GM19467 (cell line): ENCODE measurements around the gene GUCA1A.
"Not testable (repeated sequence)": the region's sequence is repeated elsewhere in the genome, so short reads cannot be mapped to it uniquely, and the experiment has no call there.

ENCODE experiments used
- ATAC-seq: cut with Tn5 transposase; IDR thresholded peaks from one replicate; pipeline ENCODE4 v1.9.1; 2021; ENCODE audit warnings: mild to moderate bottlenecking, moderate library complexity; ENCODE audit not compliant: unreplicated experiment

GUCA1A gene

DNA sequence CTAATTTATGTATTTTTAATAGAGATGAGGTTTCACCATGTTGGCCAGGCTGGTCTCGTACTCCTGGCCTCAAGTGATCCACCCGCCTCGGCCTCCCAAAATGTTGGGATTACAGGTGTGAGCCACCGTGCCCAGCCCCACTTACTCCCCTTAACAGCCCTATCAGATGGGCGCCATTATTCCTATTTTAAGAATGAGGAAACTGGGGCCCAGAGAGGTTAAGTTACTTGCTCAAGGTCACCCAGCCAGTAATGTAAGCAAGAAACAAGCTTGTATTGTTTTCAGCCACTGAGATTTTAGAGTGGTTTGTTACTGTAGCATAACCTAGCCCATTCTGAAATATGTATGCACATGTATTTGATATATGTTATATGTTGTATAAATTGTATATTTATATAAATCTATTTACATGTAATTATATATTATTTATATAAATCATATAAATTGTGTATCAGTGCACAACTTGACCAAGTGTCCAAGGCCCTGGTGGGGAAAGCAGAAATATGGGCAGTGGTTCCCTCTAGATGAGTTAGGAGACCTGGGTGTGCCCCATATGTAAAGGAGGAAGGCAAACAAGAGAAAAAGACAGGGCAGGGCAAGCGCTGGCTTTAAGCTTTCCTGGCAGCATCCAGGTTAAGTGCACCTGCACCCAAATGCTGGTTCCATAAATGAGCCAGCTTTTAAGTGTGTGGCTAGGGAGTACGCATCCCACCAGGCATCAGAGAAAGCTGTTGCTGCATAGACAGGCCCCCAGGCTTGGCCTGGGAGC is 1.2 kb upstream of the GUCA1A start:
- ATAC-seq: no peak

DNA sequence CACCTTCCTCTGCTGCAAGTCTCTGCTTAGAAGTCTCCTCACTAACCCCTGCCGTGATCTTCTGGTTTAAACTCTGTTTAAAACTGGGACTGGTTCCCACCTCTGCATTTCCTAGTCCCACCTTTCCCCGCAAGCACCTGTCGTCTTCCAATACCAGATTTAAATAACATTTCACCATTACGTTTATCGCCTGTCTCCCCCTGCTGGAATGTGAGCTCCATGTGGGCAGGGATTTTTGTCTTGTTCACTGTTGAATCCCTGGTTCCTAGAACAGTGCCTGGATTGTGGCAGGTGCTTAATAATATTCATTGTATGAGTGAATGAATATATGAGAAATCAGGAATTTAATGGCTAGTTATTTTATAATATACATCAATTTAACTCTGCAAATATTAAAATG is 2.7 kb downstream of the GUCA1A start:
- no peak for ATAC-seq

DNA sequence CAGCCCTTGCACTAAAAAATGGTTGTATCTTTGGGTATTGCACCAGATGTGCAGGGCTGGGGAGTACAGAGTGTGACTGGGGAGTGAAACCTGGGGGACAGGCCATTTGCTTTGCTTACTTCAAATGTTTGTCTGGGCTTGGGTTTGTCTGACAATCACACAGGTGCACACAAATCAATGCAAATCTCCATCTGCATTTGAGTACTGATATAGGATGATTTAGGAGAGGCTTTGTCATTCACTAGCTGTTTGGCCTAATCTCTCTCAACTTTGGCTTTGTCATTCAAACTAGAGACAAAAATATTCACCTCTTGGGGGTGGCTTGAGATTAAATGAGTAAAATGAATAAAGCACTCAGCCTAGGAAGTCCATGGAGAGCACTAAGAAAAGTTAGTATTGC is 3.8 kb downstream of the GUCA1A start:
- ATAC-seq: no peak

DNA sequence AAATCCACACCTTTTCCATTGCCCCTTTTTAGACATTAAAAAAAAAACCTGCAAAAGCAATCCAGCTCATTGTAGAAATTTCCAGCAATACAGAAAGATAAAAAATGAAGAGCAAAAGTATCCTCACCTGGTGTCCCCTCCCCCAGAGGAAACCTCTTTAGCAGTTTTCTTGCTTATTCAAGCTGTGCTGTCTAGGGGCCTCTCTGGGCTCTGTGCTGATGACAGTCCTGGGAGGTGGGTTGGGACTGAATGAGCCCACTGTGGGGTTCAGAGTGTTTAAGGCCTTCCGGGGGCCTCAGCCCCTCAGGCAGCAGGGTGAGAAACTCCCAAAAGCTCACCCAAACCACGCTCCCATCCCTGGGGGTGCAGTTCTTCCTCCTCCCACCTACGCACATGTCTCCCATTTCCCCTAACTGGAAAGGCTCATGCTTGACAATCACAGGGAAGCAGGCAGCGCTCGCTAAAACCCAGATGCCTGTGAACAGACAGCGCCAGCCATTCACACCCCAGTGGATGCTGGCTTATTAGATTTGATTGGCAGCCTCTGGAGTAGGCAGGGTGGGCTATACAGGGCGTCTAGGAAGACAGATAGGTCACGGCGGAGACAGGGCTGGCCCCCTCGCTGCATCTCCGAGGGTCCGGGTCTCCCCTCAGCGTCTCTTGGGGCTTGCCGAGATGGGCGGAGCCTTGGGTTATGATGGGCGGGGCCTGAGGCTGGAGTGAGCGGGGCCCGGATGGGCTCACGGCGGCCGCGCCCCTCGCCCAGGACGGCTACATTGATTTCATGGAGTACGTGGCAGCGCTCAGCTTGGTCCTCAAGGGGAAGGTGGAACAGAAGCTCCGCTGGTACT is 4.6 kb downstream of the GUCA1A start:
- ATAC-seq: no peak

DNA sequence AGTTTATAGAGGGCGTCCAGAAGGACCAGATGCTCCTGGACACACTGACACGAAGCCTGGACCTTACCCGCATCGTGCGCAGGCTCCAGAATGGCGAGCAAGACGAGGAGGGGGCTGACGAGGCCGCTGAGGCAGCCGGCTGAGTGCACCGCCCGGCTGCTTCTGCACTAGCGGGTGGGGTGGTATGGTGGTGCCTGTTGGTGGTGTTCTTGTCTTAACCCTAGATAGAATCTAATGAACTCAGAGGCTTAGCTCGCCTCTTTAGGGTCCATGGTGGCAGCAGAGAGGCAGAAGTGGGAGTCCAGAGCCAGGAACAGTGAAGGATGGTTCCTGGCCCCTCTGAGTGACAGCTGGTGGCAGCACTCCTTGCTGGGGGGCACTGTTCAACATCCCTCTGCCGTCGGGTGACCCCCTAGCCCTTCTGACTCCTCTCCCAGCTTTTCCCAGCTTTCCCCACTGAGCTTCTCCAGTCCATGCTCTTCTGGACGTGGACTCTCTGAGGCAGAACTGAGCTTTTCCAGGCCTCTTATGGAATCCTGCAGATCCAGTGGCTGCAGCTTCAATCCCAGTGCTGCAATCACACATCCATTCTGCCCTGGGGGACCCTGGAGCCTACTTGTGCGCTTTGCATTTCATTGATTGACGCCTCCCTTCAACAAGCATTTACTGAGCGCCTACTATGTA is 6.2 kb downstream of the GUCA1A start:
- ATAC-seq: no peak

DNA sequence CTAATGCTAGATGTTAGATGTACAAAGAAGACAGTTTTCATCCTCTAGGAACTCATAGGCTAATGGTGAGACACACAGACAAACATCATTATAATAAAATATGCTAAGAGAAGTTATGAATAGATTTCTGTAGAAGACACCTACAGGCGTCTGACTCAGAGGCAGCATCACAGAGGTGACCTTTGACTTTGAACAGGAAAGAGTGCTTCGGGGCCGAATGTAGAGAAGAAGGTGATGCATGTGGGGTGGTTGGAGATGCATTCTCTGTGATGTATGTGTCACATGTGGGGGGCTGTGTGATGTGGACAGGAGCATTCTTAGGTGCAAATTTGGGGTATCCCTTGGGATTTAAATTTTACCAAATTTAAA is 6.8 kb downstream of the GUCA1A start:
- no peak for ATAC-seq

DNA sequence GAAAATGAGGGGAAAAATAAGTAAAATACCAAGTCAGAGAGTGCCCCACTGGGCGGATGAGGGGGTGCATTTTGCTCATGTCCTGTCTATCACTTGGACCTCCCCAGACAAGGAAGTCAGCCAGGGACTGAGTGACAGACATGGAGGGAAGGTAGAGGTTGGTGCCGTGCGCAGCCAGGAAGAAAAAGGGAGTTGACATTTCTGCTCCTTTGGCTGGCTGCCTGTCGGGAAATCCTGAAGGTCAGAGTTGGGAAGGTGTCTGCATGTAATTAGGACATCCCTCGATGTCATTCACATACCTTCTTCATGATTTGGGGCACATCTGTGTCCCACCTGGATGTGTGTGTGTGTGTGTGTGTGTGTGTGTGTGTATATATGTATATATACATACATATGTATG is 8.9 kb downstream of the GUCA1A start:
- no peak for ATAC-seq

DNA sequence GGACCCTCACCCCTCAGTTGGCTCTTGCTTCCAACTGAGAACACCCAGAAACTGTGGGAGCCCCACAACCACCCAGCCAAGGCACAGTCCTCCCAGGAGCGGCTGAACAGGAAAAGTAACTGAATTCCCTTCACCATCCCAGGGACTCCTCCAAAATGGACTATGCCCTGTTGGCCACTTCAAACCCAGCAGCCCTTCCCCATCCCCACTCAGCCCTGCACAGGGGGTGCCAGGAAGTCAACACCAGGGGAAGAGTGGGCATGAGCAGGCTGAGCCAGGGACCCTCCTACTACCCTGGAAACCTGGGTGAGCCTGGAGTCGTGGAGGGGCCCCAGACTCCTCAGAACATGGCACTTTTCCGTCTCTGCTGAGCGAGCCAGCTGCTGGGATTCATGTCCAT is 11.3 kb downstream of the GUCA1A start:
- ATAC-seq: no peak

DNA sequence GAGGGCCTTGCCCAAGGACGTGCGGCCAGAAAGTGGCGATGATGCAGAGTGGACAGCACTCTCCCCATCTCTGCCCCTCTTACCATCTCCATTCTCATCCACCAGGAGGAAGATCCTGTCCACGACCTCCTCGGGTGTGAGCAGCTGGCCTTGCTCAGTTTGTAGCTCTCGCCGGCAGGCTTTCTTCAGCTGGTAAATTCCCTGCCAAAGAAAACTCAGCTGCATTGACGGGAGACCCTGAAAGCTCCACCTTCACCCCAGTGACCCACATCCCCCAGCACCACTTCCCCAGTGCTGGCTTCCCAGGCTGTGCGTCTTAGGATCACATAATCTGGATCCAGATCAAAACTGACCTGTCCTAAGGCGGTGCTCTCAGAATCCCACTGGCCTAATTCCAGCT is 12.4 kb downstream of the GUCA1A start:
- no peak for ATAC-seq

DNA sequence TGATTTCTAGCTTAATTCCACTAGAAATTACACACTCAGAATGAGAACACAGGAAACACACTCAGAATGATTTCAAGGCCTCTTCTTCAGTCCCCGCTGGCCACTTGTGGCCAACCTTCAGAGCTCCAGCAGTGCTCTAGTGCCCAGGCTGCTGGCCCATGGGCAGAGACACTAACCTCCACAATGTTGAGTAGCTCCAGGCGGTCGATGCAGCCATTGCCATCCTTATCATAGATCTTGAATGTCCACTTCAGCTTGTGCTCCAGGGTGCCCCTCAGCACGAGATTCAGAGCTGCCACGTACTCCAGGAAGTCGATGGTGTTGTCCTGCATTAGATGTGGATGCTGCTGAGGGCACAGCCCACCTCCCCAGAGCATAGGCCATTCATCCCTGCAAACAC is 15.2 kb downstream of the GUCA1A start:
- ATAC-seq: no peak

DNA sequence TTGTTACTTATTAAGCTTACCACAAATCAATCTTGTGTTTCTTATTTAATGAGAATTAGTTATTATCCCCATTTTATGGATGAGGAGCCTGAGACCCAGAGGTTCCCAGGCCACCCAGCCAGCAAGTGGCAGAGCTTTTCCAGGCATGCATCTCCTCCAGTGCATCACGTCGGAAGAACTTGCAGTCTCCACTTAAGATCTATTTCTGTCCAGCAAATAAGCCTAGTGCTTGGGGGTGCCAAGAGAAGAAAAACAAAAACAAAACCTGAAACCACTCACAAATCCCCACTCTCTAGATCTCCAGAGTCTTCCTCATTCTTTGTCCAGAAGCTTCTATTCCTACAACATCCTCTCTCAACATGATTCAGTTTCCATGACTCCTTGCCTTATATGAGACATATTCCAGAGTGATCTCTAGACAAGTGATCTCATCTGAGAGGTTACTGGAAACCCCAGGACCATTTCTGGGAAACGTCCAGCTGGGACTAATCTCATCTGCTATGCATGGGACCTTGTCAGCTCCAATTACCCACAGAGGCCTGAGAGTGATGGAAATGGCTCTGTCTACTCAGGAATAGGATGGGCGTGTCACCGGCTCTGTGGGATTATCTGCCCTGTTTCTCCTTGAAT is 17.5 kb downstream of the GUCA1A start:
- no peak for ATAC-seq

DNA sequence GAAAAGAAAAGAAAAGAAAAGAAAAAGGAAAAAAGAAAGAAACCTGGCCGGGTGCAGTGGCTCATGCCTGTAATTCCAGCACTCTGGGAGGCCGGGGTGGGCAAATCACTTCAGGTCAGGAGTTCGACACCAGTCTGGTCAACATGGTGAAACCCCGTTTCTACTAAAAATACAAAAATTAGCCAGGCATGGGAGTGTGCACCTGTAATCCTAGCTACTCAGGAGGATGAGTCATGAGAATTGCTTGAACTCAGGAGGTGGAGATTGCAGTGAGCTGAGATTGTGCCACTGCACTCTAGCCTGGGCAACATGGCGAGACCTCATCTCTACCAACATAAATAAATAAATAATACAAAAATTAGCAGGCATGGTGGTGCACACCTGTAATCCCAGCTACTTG is 19.2 kb downstream of the GUCA1A start:
- ATAC-seq: not testable (repeated sequence)

DNA sequence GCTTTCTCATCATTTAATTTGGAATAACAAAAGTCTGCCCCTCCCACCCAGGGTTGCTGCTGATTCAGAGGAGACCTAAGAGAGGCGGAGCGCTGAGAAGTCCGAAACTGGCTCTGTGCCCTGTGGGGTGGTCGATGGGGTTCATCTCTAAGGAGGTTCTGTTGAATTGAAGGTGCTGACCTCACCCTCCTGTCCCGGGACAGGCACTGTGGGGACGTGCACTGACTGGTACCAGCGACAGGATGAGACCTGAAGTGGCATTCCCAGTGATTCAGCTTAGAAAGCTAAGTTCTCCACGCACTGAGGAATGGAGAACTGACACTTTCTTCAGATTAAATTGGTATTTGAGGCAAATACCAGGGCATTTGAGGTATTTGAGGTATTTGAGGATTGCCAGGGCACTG is 20.3 kb downstream of the GUCA1A start:
- no peak for ATAC-seq

DNA sequence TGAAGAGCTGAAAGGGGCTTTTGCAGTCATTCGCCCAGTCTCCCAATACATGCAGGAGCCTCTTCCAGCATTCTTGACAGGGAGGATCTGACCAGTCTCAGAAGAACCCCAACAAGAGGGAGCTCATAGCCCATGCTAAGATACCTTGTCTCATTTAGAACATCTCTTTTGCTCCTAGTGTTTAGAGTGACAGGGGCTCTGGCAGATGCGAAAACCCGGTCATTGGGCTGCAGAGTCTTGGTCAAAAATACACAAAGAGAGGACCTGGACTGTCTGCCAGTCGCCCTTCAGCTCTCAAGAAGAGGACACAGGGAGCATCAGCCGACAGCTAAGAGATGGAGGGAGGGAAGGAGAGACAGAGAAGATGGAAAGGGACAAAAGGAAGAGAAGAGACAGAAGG is 20.9 kb downstream of the GUCA1A start:
- no peak for ATAC-seq

DNA sequence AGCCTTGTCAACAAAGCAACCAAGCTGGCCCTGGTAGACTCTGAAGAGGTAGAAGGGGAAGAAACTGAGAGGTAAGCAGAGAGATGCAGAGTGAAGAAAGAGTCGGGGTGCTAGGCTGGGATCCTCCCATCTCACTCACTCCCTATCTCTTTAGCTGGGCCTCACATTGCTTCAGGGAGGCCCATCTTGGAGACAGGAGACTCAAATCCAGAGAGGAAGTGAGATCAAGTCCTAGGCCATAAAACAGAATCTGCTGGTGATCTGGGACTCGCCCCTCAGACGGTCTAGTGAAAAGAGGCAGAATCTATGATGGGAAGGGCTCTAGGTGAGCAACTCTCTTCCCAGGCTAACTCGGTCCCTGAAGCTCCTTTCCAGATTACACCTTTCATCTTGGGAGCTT is 22.3 kb downstream of the GUCA1A start:
- ATAC-seq: no peak

DNA sequence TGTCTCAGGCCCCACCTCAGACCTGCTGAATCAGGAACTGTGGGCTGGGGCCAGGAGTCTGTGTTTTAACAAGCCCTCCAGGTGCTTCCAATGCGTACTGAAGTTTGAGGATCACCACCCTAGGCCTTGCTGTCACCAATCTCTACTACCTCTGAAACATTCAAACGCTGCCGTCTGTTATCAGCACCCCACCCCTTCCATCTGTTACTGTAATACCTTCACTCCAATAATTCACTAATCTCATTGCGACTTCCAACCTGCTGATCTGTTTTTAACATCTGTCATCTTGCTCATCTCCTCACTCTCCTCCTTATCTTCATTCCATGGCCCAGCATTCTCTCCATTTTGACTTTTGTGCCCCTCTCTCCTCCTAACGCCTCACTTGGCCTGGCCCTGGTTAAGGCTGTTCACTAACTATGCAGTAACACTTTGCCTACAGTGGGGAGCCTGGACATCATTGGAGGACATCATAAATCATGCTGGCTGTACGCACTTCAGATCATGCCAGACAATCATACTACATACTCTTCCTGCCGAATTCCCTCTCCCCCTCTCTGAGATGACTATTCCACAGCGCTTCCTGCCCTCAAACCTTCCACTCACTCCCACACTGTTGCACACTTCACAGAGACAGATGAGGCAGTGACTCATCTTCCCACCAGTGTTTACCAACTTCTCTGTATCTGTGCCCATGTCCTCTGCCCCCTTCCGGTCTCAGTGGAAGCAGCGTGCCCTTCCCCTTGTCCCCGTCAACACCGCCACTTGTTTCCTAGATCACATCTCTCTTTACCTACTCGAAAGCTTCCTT is 24.6 kb downstream of the GUCA1A start:
- ATAC-seq: no peak

DNA sequence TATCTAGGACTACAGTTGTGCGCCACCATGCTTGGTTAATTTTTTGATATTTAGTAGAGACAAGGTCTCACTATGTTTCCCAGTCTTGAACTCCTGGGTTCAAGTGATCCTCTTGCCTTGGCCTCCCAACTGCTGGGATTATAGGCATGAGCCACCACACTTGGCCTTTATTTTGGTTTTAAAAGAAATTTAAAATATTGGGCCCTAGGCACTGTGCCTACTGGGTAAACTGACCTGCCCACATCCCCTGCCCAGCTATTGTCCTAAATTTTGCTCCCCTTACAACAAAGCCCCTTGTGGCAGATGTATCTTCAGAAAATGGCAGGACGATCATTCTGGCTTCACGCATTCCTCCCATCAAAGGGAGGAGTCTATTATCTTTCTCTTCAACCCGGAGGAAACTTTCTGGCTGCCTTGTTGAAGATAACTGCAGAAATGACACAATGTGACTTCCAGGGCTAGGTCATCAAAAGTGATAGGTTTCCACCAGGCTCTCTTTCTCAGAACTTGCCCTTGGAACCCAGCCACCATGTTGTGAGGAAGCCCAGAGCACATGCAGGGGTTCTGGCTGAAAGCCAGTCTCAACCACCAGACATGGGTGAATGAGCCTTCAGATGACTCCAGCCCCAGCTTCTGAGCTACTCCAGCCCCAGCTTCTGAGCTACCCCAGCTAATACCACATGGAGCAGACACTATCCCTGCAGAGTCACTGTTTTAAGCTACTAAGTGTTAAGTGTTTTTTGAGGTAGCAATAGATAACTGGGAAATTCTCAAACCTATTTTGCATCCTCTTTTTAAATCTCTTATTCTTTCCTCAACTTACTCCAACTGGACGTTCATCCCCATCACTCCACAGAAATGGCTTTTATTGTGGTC is 26.2 kb downstream of the GUCA1A start:
- no peak for ATAC-seq

DNA sequence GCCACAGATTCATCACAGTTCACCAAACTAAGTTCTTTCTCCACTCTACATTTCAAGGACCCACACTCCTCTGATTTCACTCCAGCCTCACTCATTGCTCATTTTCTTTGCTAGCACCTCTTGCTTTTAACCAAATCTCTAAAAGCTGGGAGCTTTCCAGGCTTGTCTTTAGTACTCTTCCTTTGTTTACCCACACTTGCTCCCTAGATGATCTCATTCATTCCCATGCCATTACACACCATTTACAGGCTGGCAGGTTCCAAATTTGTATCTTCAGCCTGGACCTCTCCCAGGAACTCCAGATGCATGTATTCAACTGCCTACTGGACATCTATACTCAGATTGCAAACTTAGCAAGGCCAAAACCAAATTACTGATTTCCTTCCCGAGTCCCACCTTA is 26.9 kb downstream of the GUCA1A start:
- no peak for ATAC-seq

DNA sequence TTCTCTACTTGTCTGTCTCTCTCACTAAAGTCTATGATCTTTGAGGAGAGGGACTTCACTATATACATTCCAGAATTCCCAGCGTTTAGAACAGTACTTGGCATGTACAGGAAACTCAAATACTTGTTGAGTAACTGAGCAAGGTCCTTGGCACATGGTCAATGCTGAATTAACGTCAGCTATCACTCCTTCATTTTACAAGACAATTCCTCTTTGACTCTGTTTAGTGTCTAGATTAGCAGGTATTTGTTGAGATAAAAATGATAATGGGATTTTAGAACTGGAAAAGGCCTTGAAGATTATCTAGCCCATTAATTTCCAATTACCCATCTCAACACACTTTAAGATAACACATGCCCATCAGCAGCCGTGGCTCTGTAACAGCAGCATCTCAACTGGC is 28.2 kb downstream of the GUCA1A start:
- no peak for ATAC-seq
